ENCODE measurements around the gene OR2H1. TPM values are rescaled to one million over a fixed set of nuclear protein-coding genes. Genes with fewer than 3 reads are reported as not detected.

Gene OR2H1
- total RNA-seq, 1 donor from 2014 or later = not detected

DNA sequence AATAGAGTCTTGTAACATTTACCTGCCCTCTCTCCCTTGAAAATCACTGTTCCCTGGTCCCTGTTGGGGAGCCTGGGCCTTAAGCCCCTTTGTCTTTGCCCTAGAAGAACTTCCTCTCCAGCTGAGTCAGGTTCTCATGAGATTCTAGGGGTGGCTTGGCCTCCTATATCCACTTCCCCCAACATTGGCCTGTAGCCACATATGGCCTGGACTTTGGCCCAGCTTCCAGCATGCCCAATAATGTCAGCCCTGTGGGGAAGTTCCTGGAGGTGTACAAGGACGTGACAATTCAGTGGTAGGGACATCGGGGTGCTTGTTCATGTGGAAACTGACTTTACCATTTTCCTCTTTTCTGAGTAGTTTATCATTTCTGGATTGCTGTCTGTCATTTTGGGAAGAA is 48.0 kb downstream of the OR2H1 start:
- TF ChIP-seq, protein P1, sequence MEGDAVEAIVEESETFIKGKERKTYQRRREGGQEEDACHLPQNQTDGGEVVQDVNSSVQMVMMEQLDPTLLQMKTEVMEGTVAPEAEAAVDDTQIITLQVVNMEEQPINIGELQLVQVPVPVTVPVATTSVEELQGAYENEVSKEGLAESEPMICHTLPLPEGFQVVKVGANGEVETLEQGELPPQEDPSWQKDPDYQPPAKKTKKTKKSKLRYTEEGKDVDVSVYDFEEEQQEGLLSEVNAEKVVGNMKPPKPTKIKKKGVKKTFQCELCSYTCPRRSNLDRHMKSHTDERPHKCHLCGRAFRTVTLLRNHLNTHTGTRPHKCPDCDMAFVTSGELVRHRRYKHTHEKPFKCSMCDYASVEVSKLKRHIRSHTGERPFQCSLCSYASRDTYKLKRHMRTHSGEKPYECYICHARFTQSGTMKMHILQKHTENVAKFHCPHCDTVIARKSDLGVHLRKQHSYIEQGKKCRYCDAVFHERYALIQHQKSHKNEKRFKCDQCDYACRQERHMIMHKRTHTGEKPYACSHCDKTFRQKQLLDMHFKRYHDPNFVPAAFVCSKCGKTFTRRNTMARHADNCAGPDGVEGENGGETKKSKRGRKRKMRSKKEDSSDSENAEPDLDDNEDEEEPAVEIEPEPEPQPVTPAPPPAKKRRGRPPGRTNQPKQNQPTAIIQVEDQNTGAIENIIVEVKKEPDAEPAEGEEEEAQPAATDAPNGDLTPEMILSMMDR (IDR thresholded peaks at IDR 0.05; ENCODE audit: unreplicated experiment) = no peak
- H3K27ac Mint-ChIP-seq = no peak overlapping the region
- H3K4me1 Mint-ChIP-seq = no peaks in the 10 kb centered on the region
- H3K4me3 Mint-ChIP-seq = no peak overlapping the region
- no peaks in the 10 kb centered on the region for H3K36me3 Mint-ChIP-seq
- no peaks in the 10 kb centered on the region for H3K9me3 Mint-ChIP-seq
- DNase-seq (ENCODE audit: low spot score in 2 of 2, unreplicated experiment in 2 of 2) = no peak
- H3K27me3 Mint-ChIP-seq (ENCODE audit: low read depth) = peaks cover 49% of the 10 kb centered on the region

DNA sequence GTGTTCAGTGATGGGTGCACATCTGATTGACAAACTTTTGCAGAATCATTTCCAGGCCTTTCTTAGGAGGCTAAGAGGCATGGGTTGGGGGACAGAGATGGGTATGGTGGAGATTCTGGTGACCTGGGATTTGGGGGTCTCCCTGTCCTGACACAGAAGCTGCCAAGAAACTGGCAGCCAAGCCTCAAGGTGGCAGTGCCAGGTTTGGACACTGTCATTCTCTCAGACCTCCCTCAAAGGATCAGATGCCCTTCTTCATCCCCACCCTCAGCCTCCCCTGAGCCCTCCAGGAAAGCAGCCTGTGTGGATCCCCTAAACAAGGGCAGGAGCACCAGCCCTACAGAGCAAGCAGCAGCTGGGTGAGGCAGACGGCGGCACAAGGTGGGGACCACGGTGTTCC is 48.9 kb downstream of the OR2H1 start:
- Mint-ChIP-seq H3K4me3 (no peak overlapping the region), H3K27ac (no peak overlapping the region), H3K27me3 (ENCODE audit: low read depth) (peaks cover 50% of the 10 kb centered on the region), H3K9me3 (no peaks in the 10 kb centered on the region), H3K4me1 (no peaks in the 10 kb centered on the region), H3K36me3 (no peaks in the 10 kb centered on the region)
- TF ChIP-seq, protein P1 (IDR thresholded peaks at IDR 0.05; ENCODE audit: unreplicated experiment) = no peak
- no peak for DNase-seq (ENCODE audit: low spot score in 2 of 2, unreplicated experiment in 2 of 2)

DNA sequence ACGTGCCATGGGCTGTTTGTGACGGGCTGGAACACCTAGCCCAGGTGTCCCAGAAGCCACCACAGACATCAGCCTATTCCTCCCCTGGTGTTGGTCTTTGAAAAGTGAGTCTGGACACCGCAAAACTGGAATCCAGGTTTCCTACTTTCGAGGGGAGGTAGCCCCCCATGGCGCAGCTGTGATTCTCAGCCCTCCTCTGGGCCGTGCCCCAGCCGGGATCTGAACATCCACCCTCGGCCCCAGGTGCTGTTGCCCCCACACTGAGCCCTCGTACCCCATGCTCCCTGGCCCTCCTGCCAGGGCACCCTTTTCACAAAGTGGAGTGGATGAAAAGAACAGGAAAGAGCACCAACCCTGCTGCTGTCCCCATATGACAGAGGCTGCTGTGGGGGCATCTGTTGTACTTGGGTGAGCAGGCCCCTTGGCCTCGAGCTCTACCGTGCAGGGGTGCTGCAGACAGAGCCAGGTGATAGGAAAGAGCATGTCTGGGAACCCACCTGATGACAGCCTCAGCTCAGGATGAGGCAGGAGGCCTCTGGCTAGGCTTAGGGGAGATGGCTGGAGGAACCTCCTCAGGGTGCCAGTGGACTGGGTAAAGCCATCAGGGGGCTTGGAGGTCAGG is 49.6 kb downstream of the OR2H1 start:
- no peak overlapping the region for H3K27ac Mint-ChIP-seq
- DNase-seq (ENCODE audit: low spot score in 2 of 2, unreplicated experiment in 2 of 2) = no peak
- H3K9me3 Mint-ChIP-seq = no peaks in the 10 kb centered on the region
- no peaks in the 10 kb centered on the region for H3K4me1 Mint-ChIP-seq
- peaks cover 55% of the 10 kb centered on the region for H3K27me3 Mint-ChIP-seq (ENCODE audit: low read depth)
- no peaks in the 10 kb centered on the region for H3K36me3 Mint-ChIP-seq
- TF ChIP-seq, protein P1 (IDR thresholded peaks at IDR 0.05; ENCODE audit: unreplicated experiment) = no peak
- H3K4me3 Mint-ChIP-seq = no peak overlapping the region

DNA sequence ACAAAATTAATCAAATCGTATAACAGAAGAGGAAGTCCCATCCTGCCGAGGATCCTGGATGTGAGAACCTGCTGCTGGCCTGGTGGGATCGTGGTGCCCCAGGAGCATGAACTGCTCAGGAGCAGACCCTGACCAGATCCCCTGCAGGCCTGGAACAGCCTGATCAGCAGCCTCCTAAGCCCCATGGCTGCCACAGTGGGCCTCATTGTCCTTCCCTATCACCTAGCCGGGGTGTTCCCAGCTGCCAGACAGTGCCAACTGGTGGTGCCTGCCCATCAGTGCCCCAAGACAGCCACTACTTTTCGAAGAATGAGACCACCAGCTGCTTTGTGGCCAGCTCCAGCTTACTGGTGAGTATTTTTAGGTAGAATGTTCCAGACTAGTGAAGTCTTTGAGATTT is 50.4 kb downstream of the OR2H1 start:
- no peak for DNase-seq (ENCODE audit: low spot score in 2 of 2, unreplicated experiment in 2 of 2)
- Mint-ChIP-seq H3K27me3 (ENCODE audit: low read depth) (peaks cover 57% of the 10 kb centered on the region), H3K4me3 (no peak overlapping the region), H3K27ac (no peak overlapping the region), H3K9me3 (no peaks in the 10 kb centered on the region), H3K36me3 (no peaks in the 10 kb centered on the region), H3K4me1 (no peaks in the 10 kb centered on the region)
- TF ChIP-seq, protein P1 (IDR thresholded peaks at IDR 0.05; ENCODE audit: unreplicated experiment) = no peak

DNA sequence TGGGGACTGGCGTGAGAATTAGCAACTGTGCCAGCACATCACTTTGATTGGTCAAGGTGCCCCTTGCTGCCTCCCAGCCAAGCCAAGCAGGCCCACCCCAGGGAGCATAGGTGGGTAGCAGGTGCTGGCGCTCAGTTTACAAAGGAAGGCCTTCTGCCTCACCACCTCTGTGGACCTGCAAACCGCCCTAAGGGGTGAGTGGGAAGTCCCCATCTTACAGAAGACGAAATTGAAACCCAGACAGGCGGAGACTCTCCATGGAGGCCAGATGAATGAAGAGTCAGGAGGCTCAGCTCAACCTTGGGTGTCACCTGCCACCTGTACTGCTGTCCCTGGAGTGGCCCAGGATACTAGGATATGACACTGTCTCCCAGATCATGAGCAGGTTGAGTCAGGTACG is 52.3 kb downstream of the OR2H1 start:
- no peaks in the 10 kb centered on the region for H3K36me3 Mint-ChIP-seq
- no peak for DNase-seq (ENCODE audit: low spot score in 2 of 2, unreplicated experiment in 2 of 2)
- H3K4me1 Mint-ChIP-seq = no peaks in the 10 kb centered on the region

More for the DNA sequence above, 52.3 kb downstream of the OR2H1 start:
- peaks cover 62% of the 10 kb centered on the region for H3K27me3 Mint-ChIP-seq (ENCODE audit: low read depth)
- TF ChIP-seq, protein P1 (IDR thresholded peaks at IDR 0.05; ENCODE audit: unreplicated experiment) = no peak
- no peak overlapping the region for H3K27ac Mint-ChIP-seq
- no peak overlapping the region for H3K4me3 Mint-ChIP-seq
- H3K9me3 Mint-ChIP-seq = no peaks in the 10 kb centered on the region
